Endothelial cell (in vitro differentiated cells): ENCODE measurements around the gene ZNF536. TPM values are rescaled to one million over a fixed set of nuclear protein-coding genes. Genes with fewer than 3 reads are reported as not detected.

Experiments
- DNase-seq: peaks from one replicate; pipeline ENCODE4 v3.0.0; 2021; ENCODE audit warnings: low spot score
- H3K27ac Mint-ChIP-seq: one replicate; pipeline ENCODE4 v1.8.0; 2021; ENCODE audit warnings: mixed read lengths, inconsistent platforms; ENCODE audit not compliant: unreplicated experiment
- H3K27me3 Mint-ChIP-seq: one replicate; pipeline ENCODE4 v1.8.0; 2021; ENCODE audit warnings: mild to moderate bottlenecking, moderate library complexity, mixed read lengths, inconsistent platforms; ENCODE audit not compliant: unreplicated experiment
- H3K36me3 Mint-ChIP-seq: one replicate; pipeline ENCODE4 v1.8.0; 2021; ENCODE audit warnings: mild to moderate bottlenecking, low read depth, mixed read lengths, inconsistent platforms; ENCODE audit not compliant: unreplicated experiment
- H3K4me1 Mint-ChIP-seq: one replicate; pipeline ENCODE4 v1.8.0; 2021; ENCODE audit warnings: mild to moderate bottlenecking, mixed read lengths, inconsistent platforms; ENCODE audit not compliant: unreplicated experiment
- H3K4me3 Mint-ChIP-seq: one replicate; pipeline ENCODE4 v1.8.0; 2021; ENCODE audit warnings: mild to moderate bottlenecking, mixed read lengths, inconsistent platforms; ENCODE audit not compliant: unreplicated experiment
- H3K9me3 Mint-ChIP-seq: one replicate; pipeline ENCODE4 v1.8.0; 2021; ENCODE audit warnings: mixed read lengths, inconsistent platforms; ENCODE audit not compliant: unreplicated experiment
- total RNA-seq: library from RNA; stranded (reverse); fragmentation: NEBNext Ultra II Directional; extraction: Animal tissue kit (Norgen Biotek cat#: 25700); gene quantifications from one replicate; pipeline ENCODE4 v1.2.1, GENCODE V29; 2021; ENCODE audit not compliant: unreplicated experiment
- TF ChIP-seq, protein P1 (sequence below): fragments of 200-600 bp; sonication (generic); IDR thresholded peaks from one replicate; pipeline ENCODE4 v1.5.0; 2021; ENCODE audit warnings: antibody characterized with exemption; ENCODE audit not compliant: unreplicated experiment

Gene ZNF536
- total RNA-seq, 1 donor from 2014 or later: 0.33 TPM

DNA sequence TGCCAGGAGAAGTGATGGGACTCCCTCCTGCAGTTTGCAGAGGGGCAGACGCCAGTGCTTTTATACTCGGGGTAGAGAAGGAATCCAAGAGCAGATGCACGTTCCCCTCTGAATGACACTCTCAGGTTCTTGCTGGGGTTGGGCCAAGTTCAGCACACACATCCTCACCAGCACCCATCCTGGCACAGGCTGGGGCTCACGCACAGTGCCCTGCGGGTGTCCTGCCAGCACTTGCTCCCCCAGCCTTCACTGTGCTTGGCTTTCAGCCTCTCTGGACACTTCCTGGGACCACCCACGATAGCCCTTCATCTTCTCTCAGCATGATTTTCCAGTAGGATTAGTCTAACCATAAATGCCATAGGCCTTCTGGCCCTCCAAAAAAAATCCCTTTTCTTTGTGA, 158.6 kb downstream of the ZNF536 start:
- no peak overlapping the region for H3K27ac Mint-ChIP-seq
- no peaks in the 10 kb centered on the region for H3K9me3 Mint-ChIP-seq
- peaks cover 3% of the 10 kb centered on the region for H3K27me3 Mint-ChIP-seq
- no peak for DNase-seq
- TF ChIP-seq, protein P1, sequence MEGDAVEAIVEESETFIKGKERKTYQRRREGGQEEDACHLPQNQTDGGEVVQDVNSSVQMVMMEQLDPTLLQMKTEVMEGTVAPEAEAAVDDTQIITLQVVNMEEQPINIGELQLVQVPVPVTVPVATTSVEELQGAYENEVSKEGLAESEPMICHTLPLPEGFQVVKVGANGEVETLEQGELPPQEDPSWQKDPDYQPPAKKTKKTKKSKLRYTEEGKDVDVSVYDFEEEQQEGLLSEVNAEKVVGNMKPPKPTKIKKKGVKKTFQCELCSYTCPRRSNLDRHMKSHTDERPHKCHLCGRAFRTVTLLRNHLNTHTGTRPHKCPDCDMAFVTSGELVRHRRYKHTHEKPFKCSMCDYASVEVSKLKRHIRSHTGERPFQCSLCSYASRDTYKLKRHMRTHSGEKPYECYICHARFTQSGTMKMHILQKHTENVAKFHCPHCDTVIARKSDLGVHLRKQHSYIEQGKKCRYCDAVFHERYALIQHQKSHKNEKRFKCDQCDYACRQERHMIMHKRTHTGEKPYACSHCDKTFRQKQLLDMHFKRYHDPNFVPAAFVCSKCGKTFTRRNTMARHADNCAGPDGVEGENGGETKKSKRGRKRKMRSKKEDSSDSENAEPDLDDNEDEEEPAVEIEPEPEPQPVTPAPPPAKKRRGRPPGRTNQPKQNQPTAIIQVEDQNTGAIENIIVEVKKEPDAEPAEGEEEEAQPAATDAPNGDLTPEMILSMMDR: no peak
- H3K36me3 Mint-ChIP-seq: no peaks in the 10 kb centered on the region
- H3K4me3 Mint-ChIP-seq: no peak overlapping the region
- H3K4me1 Mint-ChIP-seq: no peaks in the 10 kb centered on the region

DNA sequence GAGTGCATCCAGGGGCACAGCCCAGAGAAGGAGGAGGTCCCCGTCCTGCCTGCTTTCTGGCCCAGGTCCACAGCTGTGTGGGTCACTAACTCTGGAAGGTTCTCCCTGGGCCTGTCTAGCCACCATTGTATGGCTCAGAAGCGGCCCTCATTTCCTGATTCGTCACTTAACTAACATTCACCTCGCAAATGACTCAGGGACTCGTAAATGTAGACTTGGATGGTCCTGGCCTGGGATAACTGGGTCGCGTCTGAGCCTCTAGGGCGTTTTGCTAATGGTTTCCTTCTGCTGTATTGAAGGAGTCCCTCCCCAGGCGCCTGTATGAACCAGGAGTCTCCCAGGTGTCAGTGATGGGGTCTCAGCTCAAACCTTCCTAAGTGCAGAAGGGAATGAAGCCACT, 162.8 kb downstream of the ZNF536 start:
- H3K9me3 Mint-ChIP-seq: no peaks in the 10 kb centered on the region
- peaks cover 2% of the 10 kb centered on the region for H3K4me1 Mint-ChIP-seq
- TF ChIP-seq, protein P1: no peak
- DNase-seq: no peak
- H3K27ac Mint-ChIP-seq: no peak overlapping the region
- no peaks in the 10 kb centered on the region for H3K36me3 Mint-ChIP-seq
- H3K4me3 Mint-ChIP-seq: no peak overlapping the region
- H3K27me3 Mint-ChIP-seq: peaks cover 10% of the 10 kb centered on the region

- Mint-ChIP-seq H3K9me3 (no peaks in the 10 kb centered on the region), H3K4me1 (peaks cover 2% of the 10 kb centered on the region), H3K4me3 (no peak overlapping the region), H3K27me3 (peaks cover 7% of the 10 kb centered on the region), H3K36me3 (no peaks in the 10 kb centered on the region), H3K27ac (no peak overlapping the region)
- no peak for DNase-seq
- TF ChIP-seq, protein P1: no peak
Observed at GRCh38 chr19:30536975-30537374, 164.8 kb downstream of the ZNF536 start.

DNA sequence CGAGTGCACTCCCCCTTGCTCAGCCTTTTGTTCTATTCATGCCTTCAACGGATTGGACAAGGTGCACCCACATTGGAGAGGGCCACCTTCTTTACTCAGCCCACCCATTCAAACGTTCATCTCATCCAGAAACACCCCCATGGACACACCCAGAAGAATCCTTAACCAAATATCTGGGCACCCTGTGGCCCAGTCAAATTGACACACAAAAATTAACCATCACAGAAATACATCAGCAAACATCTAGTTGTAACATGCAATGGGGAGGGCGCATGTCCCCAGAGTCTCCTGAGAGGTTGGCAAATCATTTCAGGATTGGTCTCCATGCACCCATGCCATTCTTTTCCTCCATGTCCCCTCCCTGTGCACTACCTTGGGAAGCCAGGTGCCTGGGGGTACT, 167.1 kb downstream of the ZNF536 start:
- no peak for DNase-seq
- Mint-ChIP-seq H3K27ac (no peak overlapping the region), H3K36me3 (no peaks in the 10 kb centered on the region), H3K4me1 (peaks cover 2% of the 10 kb centered on the region), H3K4me3 (no peak overlapping the region), H3K9me3 (no peaks in the 10 kb centered on the region), H3K27me3 (peaks cover 7% of the 10 kb centered on the region)
- TF ChIP-seq, protein P1: no peak

- H3K27ac Mint-ChIP-seq: no peak overlapping the region
Observed at GRCh38 chr19:30539981-30540380, 167.8 kb downstream of the ZNF536 start.

More at GRCh38 chr19:30539981-30540380, 167.8 kb downstream of the ZNF536 start:
- Mint-ChIP-seq H3K9me3 (no peaks in the 10 kb centered on the region), H3K36me3 (no peaks in the 10 kb centered on the region), H3K4me3 (no peak overlapping the region), H3K4me1 (peaks cover 2% of the 10 kb centered on the region), H3K27me3 (peaks cover 7% of the 10 kb centered on the region)
- TF ChIP-seq, protein P1: no peak
- DNase-seq: no peak
